Thoracic aorta (tissue), 2 donors: Measurements from ENCODE around the gene CRY1. TPM values are rescaled to one million over a fixed set of nuclear protein-coding genes. Genes with fewer than 3 reads are reported as not detected.

Experiments used
- ATAC-seq: fragments of 150-250 bp; one replicate; pipeline ENCODE4 v1.8.0; 2017; ENCODE audit warnings: low read depth; ENCODE audit not compliant: insufficient number of reproducible peaks, low FRiP score
- DNase-seq: peaks from one replicate; pipeline ENCODE4 v3.0.0-alpha.2; 2020; ENCODE audit warnings: low spot score
- H3K27ac ChIP-seq, 2 donors: fragments of 200-600 bp; sonication (generic); 1 replicate in 1 of 2; 2 replicates in 1 of 2; pipeline ENCODE4 v1.5.1; 2016; ENCODE audit warnings: mild to moderate bottlenecking in 2 of 2, moderate library complexity in 2 of 2
- H3K27me3 ChIP-seq: fragments of 200-600 bp; sonication (generic); replicated peaks from 2 replicates; pipeline ENCODE4 v1.6.0; 2016; ENCODE audit warnings: mild to moderate bottlenecking; ENCODE audit not compliant: insufficient read depth
- H3K36me3 ChIP-seq: fragments of 200-600 bp; sonication (generic); one replicate; pipeline ENCODE4 v1.5.1; 2016
- H3K4me1 ChIP-seq, 2 donors: fragments of 200-600 bp; sonication (generic); 1 replicate in 1 of 2; 2 replicates in 1 of 2; pipeline versions ENCODE4 v1.5.1 to v1.6.0; 2016; ENCODE audit warnings: low read depth in 2 of 2, mild to moderate bottlenecking in 1 of 2; ENCODE audit not compliant: control insufficient read depth in 1 of 2
- H3K4me3 ChIP-seq: fragments of 200-600 bp; sonication (generic); 2 replicates; pipeline ENCODE4 v1.5.1; 2016; ENCODE audit warnings: mild to moderate bottlenecking
- H3K9me3 ChIP-seq: fragments of 200-600 bp; sonication (generic); 2 replicates; pipeline ENCODE4 v1.5.1; 2016
- total RNA-seq, 2 donors: library from RNA; depleted of rRNA; stranded (reverse); fragments of >200 nt; gene quantifications; one replicate each; pipeline versions ENCODE4 v1.1.0 to v1.2.3, GENCODE V29; 2016
- TF ChIP-seq, protein P1 (sequence below): fragments of 200-600 bp; sonication (generic); IDR thresholded peaks from one replicate; pipeline ENCODE4 v1.5.1; 2019; ENCODE audit warnings: antibody characterized with exemption

Gene CRY1
- total RNA-seq, 2 donors from 2014 or later: 24.8 to 40.6 TPM

DNA sequence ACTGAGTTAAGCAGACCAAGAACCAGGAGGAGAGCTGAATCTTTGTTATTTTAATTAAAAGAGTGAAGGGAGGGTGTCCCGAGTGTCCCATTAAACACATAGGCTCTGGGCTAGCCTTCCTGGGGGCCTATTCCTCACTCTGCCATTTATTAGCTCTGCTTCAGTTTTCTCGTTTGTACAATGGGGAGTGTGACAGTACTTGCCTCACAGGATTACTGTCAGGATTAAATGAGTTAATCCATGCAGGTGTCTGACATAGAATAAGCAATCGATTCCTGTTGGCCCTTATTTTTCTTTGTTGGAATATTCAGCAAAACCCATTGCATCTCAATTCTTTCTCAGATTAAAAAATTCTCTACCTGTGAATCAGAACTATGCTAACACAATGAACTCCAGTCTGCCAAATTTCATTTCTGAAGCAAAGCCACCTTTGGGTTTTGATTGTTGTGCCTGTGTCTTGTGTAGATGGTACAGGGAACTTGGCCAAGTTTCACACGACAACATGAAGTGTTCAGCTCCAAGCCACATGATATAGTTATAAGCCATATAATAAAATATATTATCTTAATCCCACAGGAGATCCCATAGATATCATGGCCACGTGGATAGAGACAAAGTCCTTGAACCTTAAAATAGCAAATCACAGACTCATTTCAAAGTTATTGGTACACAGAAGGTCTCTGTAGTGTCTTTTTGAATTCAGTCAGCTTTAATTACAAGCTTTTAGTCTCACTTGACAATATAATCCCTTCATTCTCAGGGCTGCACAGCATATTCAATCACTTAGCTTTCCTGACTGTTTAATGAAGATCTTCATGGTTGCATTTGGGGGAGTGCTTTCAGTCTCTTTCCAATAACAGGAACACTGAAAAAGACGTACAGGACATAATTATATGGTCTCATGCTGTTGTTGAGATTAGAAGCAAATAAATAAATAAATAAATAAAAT, 34.4 kb upstream of the CRY1 start:
- Histone ChIP-seq H3K36me3 (no peaks in the 10 kb centered on the region), H3K27me3 (no peaks in the 10 kb centered on the region), H3K9me3 (no peaks in the 10 kb centered on the region), H3K27ac (no peak overlapping the region), H3K4me3 (no peak overlapping the region), H3K4me1 (no peaks in the 10 kb centered on the region)
- ATAC-seq: no peak
- TF ChIP-seq, protein P1, sequence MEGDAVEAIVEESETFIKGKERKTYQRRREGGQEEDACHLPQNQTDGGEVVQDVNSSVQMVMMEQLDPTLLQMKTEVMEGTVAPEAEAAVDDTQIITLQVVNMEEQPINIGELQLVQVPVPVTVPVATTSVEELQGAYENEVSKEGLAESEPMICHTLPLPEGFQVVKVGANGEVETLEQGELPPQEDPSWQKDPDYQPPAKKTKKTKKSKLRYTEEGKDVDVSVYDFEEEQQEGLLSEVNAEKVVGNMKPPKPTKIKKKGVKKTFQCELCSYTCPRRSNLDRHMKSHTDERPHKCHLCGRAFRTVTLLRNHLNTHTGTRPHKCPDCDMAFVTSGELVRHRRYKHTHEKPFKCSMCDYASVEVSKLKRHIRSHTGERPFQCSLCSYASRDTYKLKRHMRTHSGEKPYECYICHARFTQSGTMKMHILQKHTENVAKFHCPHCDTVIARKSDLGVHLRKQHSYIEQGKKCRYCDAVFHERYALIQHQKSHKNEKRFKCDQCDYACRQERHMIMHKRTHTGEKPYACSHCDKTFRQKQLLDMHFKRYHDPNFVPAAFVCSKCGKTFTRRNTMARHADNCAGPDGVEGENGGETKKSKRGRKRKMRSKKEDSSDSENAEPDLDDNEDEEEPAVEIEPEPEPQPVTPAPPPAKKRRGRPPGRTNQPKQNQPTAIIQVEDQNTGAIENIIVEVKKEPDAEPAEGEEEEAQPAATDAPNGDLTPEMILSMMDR: no peak
- DNase-seq: no peak

- ATAC-seq: no peak
These were observed 33.6 kb upstream of the CRY1 start for GRCh38 chr12:107126796-107127481.

DNA sequence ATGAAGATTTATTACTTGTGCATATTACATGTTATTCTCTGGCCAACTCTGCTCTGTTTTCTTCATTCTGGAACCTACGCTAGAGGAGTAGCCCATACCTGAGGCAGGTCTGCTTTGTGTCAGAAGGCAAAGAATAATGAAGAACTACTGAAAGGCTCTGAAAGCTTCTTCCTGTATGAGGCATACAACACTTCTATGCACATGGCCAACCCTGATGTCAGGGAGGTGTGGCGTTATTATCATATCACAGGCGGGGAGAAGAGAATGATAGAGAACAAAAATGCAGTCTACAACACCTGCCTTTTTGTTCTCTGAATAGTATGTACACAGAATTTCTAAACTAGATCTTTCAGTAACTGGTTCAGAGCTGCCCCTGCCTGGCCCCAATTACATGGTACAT, 32.5 kb upstream of the CRY1 start:
- TF ChIP-seq, protein P1: no peak
- H3K4me3 ChIP-seq: no peak overlapping the region
- no peak for DNase-seq
- H3K4me1 ChIP-seq: no peaks in the 10 kb centered on the region
- H3K27me3 ChIP-seq: no peaks in the 10 kb centered on the region
- no peak overlapping the region for H3K27ac ChIP-seq
- no peaks in the 10 kb centered on the region for H3K36me3 ChIP-seq
- ATAC-seq: no peak
- no peaks in the 10 kb centered on the region for H3K9me3 ChIP-seq

More at GRCh38 chr12:107126796-107127481, 33.6 kb upstream of the CRY1 start:
- Histone ChIP-seq H3K9me3 (no peaks in the 10 kb centered on the region), H3K27me3 (no peaks in the 10 kb centered on the region), H3K36me3 (no peaks in the 10 kb centered on the region), H3K27ac (no peak overlapping the region), H3K4me1 (no peaks in the 10 kb centered on the region), H3K4me3 (no peak overlapping the region)
- TF ChIP-seq, protein P1: no peak
- no peak for DNase-seq

DNA sequence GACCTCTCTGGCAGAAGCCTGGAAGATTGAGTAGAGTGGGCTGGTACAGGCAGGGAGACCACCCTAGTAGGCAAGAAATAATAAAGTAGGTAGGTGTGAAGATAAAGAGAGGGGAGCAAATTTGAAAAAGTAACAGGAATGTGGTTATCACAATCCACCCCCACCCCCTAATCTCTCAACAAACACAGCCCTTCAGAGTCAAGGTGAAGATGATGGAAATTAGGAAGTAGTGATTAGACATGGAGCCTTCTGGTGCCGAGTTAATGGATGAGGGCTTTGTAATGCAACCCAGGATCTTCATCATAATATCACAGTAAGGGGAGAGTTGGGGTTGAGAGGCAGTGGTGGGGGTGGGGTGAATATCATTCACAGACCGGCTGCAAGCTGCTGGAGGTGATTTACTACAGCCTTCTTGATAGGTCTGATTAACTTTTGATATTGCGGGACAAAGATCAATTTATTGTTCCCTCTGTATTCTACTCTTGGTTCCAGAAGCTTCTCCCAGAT, 29.2 kb upstream of the CRY1 start:
- H3K4me1 ChIP-seq: no peaks in the 10 kb centered on the region
- H3K27me3 ChIP-seq: no peaks in the 10 kb centered on the region
- H3K9me3 ChIP-seq: no peaks in the 10 kb centered on the region
- ATAC-seq (no peak), DNase-seq (no peak)
- TF ChIP-seq, protein P1: no peak
- H3K4me3 ChIP-seq: no peak overlapping the region
- H3K27ac ChIP-seq: no peak overlapping the region
- H3K36me3 ChIP-seq: no peaks in the 10 kb centered on the region

DNA sequence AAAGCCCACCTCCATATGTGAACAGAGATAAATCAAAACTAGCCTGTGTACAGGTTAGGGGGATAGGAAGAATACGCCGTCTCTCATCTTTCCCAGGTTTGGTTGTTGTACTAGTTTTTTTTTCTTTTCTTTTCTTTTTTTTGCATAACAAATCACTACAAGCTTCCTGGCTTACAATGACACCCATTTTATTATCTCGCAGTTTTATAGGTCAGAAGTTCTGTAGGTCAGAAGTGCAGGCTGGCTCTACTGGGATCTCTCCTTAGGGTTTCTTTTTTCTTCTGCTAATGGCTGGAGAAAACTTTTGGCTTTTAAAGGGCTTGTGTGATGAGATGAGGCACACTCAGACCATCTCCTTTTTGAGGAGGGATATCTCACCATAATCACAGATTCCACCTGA, 25.7 kb upstream of the CRY1 start:
- no peaks in the 10 kb centered on the region for H3K27me3 ChIP-seq
- no peak overlapping the region for H3K27ac ChIP-seq
- TF ChIP-seq, protein P1: no peak
- ATAC-seq: no peak
- H3K4me1 ChIP-seq: no peaks in the 10 kb centered on the region
- no peak overlapping the region for H3K4me3 ChIP-seq
- H3K9me3 ChIP-seq: no peaks in the 10 kb centered on the region
- DNase-seq: no peak
- H3K36me3 ChIP-seq: no peaks in the 10 kb centered on the region
